PFSK-1 (cell line): ENCODE results near the gene KIF26B.

Experiments
- POLR2AphosphoS5 ChIP-seq: IDR thresholded peaks from 2 replicates; pipeline ENCODE4 v1.6.1; 2012; ENCODE audit warnings: low read depth, mild to moderate bottlenecking, control low read depth, low read length, moderate library complexity
- SIN3A ChIP-seq: IDR thresholded peaks from 2 replicates; pipeline ENCODE4 v1.6.1; 2012; ENCODE audit warnings: mild to moderate bottlenecking, low read length, moderate library complexity, borderline replicate concordance; ENCODE audit not compliant: insufficient read depth
- TAF1 ChIP-seq: IDR thresholded peaks from 2 replicates; pipeline ENCODE4 v1.6.1; 2012; ENCODE audit warnings: low read length, control low read depth, borderline replicate concordance; ENCODE audit not compliant: insufficient read depth

GRCh38 chr1:245693116-245693793 lies 538.5 kb downstream of the KIF26B start:
- TF ChIP-seq SIN3A (no peak), TAF1 (no peak), POLR2AphosphoS5 (no peak)
